Activated CD4-positive, alpha-beta T cell treated with anti-CD3 and anti-CD28 coated beads for 36 hours (primary cell): ENCODE data around the gene FCMR. TPM values are rescaled to one million over a fixed set of nuclear protein-coding genes. Genes with fewer than 3 reads are reported as not detected.
A peak's percentile ranks its signal among the peaks of the same experiment; 100 is the strongest.
"Not testable (repeated sequence)": the region's sequence is repeated elsewhere in the genome, so short reads cannot be mapped to it uniquely, and the experiment has no call there.

ENCODE experiments used
- ATAC-seq: fragments of 200-7000 bp; cut with Tn5 transposase; one replicate; pipeline ENCODE4 v1.10.0; 2021; ENCODE audit warnings: mild to moderate bottlenecking, moderate library complexity
- CTCF ChIA-PET: fragments of 350-600 bp; sonication (Branson Sonifier 250); formaldehyde crosslinking; loops from one replicate; lab custom pipeline; 2021; ENCODE audit warnings: antibody characterized with exemption; lab: Charles Lee
- POLR2A ChIA-PET: fragments of 350-600 bp; sonication (Branson Sonifier 250); formaldehyde crosslinking; loops from one replicate; lab custom pipeline; 2021; ENCODE audit warnings: antibody characterized with exemption, inconsistent platforms; lab: Charles Lee
- DNase-seq: peaks from one replicate; pipeline ENCODE4 v3.0.0-alpha.2; 2020
- H3K27ac Mint-ChIP-seq: one replicate; pipeline ENCODE4 v1.8.0; 2021; ENCODE audit warnings: mixed read lengths
- H3K27me3 Mint-ChIP-seq: one replicate; pipeline ENCODE4 v1.8.0; 2021; ENCODE audit warnings: mixed read lengths
- H3K36me3 Mint-ChIP-seq: one replicate; pipeline ENCODE4 v1.8.0; 2021; ENCODE audit warnings: low read depth, mixed read lengths
- H3K4me1 Mint-ChIP-seq: one replicate; pipeline ENCODE4 v1.8.0; 2021; ENCODE audit warnings: mixed read lengths
- H3K4me3 Mint-ChIP-seq: one replicate; pipeline ENCODE4 v1.8.0; 2021; ENCODE audit warnings: mild to moderate bottlenecking, moderate library complexity, mixed read lengths
- H3K9me3 Mint-ChIP-seq: one replicate; pipeline ENCODE4 v1.8.0; 2021; ENCODE audit warnings: low read depth, mixed read lengths
- intact Hi-C, 2 experiments: fragments of 100-400 bp; cut with DNase I in 1 of 2; cut with micrococcal nuclease in 1 of 2; formaldehyde crosslinking; loops; one replicate each; pipeline versions ENCODE4 v1.14.2 to v1.15.1; 2022 to 2024; cut with DNase I, micrococcal nuclease
- total RNA-seq, 2 experiments: library from RNA; stranded (reverse); gene quantifications; one replicate each; pipeline ENCODE4 v1.2.3, GENCODE V29; 2021

The FCMR gene
- total RNA-seq, 2 experiments from 2014 or later = 41.6 to 49.3 TPM

DNA sequence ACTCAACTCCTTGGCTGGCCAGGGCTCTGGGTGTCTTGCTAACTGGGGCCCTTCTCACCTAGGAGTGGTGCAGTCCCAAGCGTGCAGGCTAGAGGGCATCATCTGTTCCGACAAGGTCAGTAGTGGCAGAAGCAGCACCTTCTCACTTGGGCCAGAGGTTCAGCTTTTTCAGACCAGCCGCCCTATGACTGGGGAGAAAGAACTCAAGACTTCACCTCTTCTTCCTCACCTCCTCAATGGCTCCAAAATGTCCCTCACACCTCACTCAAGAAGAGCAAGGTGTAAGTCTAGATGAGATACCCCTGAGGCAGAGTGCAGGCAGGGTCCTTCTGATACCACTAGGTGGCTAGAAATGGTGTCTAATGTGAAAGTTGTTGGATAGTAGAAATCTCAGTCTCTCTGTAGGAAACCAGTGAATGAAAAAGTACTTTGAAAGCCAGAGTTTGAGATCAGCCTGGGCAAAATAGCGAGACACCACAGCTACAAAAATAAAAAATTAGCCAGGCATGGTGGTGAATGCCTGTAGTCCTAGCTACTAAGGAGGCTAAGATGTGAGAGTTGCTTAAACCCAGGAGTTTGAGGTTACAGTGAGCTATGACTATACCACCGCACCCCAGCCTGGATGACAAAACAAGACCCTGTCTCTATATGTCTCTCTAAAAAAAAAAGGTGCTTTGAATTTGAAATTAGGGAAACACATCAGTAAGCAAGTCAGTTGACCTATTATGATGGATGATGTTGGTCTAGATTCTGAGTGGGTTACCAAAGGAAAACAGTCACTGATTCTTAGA lies 64.9 kb downstream of the FCMR start:
- intact Hi-C loops = loop anchor here in 1 of 2 experiments (2.0 kb wide), 2 partner anchors 40 to 56 kb away; no protein-coding TSS in a partner anchor
- POLR2A ChIA-PET = no interaction called here

GRCh38 chr1:206855859-206856258 lies 65.9 kb downstream of the FCMR start:
- CTCF ChIA-PET = interaction anchor here (0.7 to 19.1 kb wide), 10 partner anchors 9 to 188 kb away, joined by 3 to 306 read pairs (median 4); partner anchors contain the start of gene FCMR
- ATAC-seq (no peak), DNase-seq (no peak)
- Mint-ChIP-seq H3K4me1 (peaks cover 19% of the 10 kb centered on the region), H3K4me3 (no peak overlapping the region), H3K27ac (no peak overlapping the region), H3K36me3 (no peaks in the 10 kb centered on the region), H3K9me3 (peaks cover 3% of the 10 kb centered on the region), H3K27me3 (peaks cover 3% of the 10 kb centered on the region)
- POLR2A ChIA-PET = no interaction called here
- intact Hi-C loops = loop anchor here in 1 of 2 experiments (2.0 kb wide), 2 partner anchors 39 to 57 kb away; no protein-coding TSS in a partner anchor

More for the DNA sequence above, 64.9 kb downstream of the FCMR start:
- Mint-ChIP-seq H3K9me3 (peaks cover 3% of the 10 kb centered on the region), H3K4me1 (peaks cover 19% of the 10 kb centered on the region), H3K4me3 (no peak overlapping the region), H3K27me3 (peaks cover 9% of the 10 kb centered on the region), H3K27ac (no peak overlapping the region), H3K36me3 (no peaks in the 10 kb centered on the region)
- CTCF ChIA-PET = interaction anchor here (0.7 to 19.1 kb wide), 20 partner anchors 10 to 189 kb away, joined by 3 to 306 read pairs (median 3); partner anchors contain the start of gene FCMR
- ATAC-seq (peak; percentile 81), DNase-seq (peak; percentile 39)

- DNase-seq (no peak), ATAC-seq (no peak)
- Mint-ChIP-seq H3K4me3 (no peak overlapping the region), H3K36me3 (no peaks in the 10 kb centered on the region), H3K4me1 (peaks cover 18% of the 10 kb centered on the region), H3K9me3 (peaks cover 3% of the 10 kb centered on the region), H3K27me3 (no peaks in the 10 kb centered on the region), H3K27ac (no peak overlapping the region)
- POLR2A ChIA-PET = interaction anchor here (0.6 to 0.7 kb wide), 2 partner anchors 68 to 575 kb away, joined by 3 to 7 read pairs; no protein-coding TSS in a partner anchor
- intact Hi-C loops = no loop called here
- CTCF ChIA-PET = interaction anchor here (0.6 to 19.1 kb wide), 7 partner anchors 10 to 120 kb away, joined by 3 to 306 read pairs (median 6); partner anchors contain the start of genes FCMR and IL20
Measured at GRCh38 chr1:206854401-206855129, 67.2 kb downstream of the FCMR start.

- H3K27ac Mint-ChIP-seq, H3K4me3 Mint-ChIP-seq, intact Hi-C loops, ATAC-seq, H3K27me3 Mint-ChIP-seq, H3K9me3 Mint-ChIP-seq, POLR2A ChIA-PET, DNase-seq, H3K36me3 Mint-ChIP-seq: not testable (repeated sequence)
- H3K4me1 Mint-ChIP-seq = peaks cover 12% of the 10 kb centered on the region
- CTCF ChIA-PET = interaction anchor here (0.6 to 1.4 kb wide), 3 partner anchors 11 to 119 kb away, joined by 3 to 6 read pairs (median 3); partner anchors contain the start of gene IL20
Measured at GRCh38 chr1:206853696-206854095, 68.0 kb downstream of the FCMR start.

Other genes with a start within 250 kb of the FCMR start
- gene MAPKAPK2, start 237.0 kb downstream of the FCMR start, total RNA-seq = 10 to 100 TPM; 62.8 to 64.7 TPM
- gene IL19, start 151.2 kb downstream of the FCMR start, total RNA-seq = not detected
- gene IL10, start 149.4 kb downstream of the FCMR start, total RNA-seq = 1 to 10 TPM; 1.3 to 1.6 TPM
- gene IL20, start 56.3 kb downstream of the FCMR start, total RNA-seq = not detected
- gene IL24, start 24.5 kb downstream of the FCMR start, total RNA-seq = 10 to 100 TPM in 1 of 2 experiments, 1 to 10 TPM in 1; 10.0 to 10.7 TPM
- under 1 TPM; 0.07 to 0.54 TPM for gene PIGR, start 24.5 kb upstream of the FCMR start, total RNA-seq
- not detected for gene FCAMR, start 48.5 kb upstream of the FCMR start, total RNA-seq
- under 1 TPM in 1 of 2 experiments, not detected in 1; 0.05 TPM for gene C1orf116, start 110.8 kb upstream of the FCMR start, total RNA-seq
- gene YOD1, start 129.3 kb upstream of the FCMR start, total RNA-seq = 1 to 10 TPM; 5.3 to 6.0 TPM
- 1 to 10 TPM; 3.1 to 3.5 TPM for gene PFKFB2, start 131.3 kb upstream of the FCMR start, total RNA-seq
- 1 to 10 TPM; 1.3 to 1.4 TPM for gene C4BPB, start 166.9 kb upstream of the FCMR start, total RNA-seq
- gene C4BPA, start 182.3 kb upstream of the FCMR start, total RNA-seq = not detected